Upper lobe of left lung (tissue), 4 donors: ENCODE measurements around the gene IGSF9.

Experiments used
- CTCF ChIP-seq, 6 experiments: fragments of 450-650 bp in 4 of 6; fragments of 200-600 bp in 2 of 6; sonication (generic) in 2 of 6; IDR thresholded peaks; one replicate each; pipeline ENCODE4 v1.5.1; 2016 to 2019; ENCODE audit warnings: antibody characterized with exemption in 6 of 6
- EP300 ChIP-seq, 4 donors: sonication (generic); formaldehyde crosslinking; IDR thresholded peaks; one replicate each; pipeline ENCODE4 v1.5.1; 2017; ENCODE audit warnings: antibody characterized with exemption in 4 of 4, control low read depth in 2 of 4
- POLR2A ChIP-seq, 4 donors: fragments of 450-650 bp; IDR thresholded peaks; one replicate each; pipeline ENCODE4 v1.5.1; 2016 to 2017; ENCODE audit warnings: antibody characterized with exemption in 4 of 4, mild to moderate bottlenecking in 2 of 4
- POLR2AphosphoS5 ChIP-seq, 2 donors: sonication (generic); formaldehyde crosslinking; IDR thresholded peaks; one replicate each; pipeline ENCODE4 v1.5.1; 2017; ENCODE audit warnings: antibody characterized with exemption in 2 of 2

- no peak for TF ChIP-seq CTCF (IDR thresholded peaks at IDR 0.05)
- TF ChIP-seq POLR2AphosphoS5 (IDR thresholded peaks at IDR 0.05): no peak
- no peak for TF ChIP-seq POLR2A (IDR thresholded peaks at IDR 0.05)
- no peak for TF ChIP-seq EP300 (IDR thresholded peaks at IDR 0.05)
These were observed 26.8 kb downstream of the IGSF9 start for GRCh38 chr1:159918352-159919200.
